Upper lobe of left lung (tissue), 4 donors: ENCODE measurements around the gene MEPE.

Experiments used
- POLR2A ChIP-seq, 4 donors: fragments of 450-650 bp; IDR thresholded peaks; one replicate each; pipeline ENCODE4 v1.5.1; 2016 to 2017; ENCODE audit warnings: antibody characterized with exemption in 4 of 4, mild to moderate bottlenecking in 2 of 4
- TF ChIP-seq, protein P1 (sequence below), 6 experiments: fragments of 450-650 bp in 4 of 6; fragments of 200-600 bp in 2 of 6; sonication (generic) in 2 of 6; IDR thresholded peaks; one replicate each; pipeline ENCODE4 v1.5.1; 2016 to 2019; ENCODE audit warnings: antibody characterized with exemption in 6 of 6

DNA sequence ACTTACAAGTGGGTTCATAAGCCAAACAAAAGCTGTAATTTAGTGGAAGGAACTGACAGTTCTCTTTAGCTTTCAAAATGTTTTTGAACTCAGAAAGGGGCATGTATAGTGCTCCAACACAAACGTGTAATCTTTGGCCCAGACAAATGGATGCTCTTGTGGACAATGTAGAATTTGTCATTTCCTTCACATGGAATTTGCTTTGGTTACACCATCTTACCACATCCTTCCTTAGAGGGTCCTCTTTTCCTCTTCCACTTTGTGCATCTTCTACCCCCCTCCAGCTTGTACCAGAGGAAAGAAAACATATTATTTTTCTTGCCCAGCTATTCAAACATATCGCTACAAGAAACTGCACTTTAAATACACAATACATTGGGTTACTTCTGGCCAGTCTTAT, 42.4 kb downstream of the MEPE start:
- TF ChIP-seq, protein P1, sequence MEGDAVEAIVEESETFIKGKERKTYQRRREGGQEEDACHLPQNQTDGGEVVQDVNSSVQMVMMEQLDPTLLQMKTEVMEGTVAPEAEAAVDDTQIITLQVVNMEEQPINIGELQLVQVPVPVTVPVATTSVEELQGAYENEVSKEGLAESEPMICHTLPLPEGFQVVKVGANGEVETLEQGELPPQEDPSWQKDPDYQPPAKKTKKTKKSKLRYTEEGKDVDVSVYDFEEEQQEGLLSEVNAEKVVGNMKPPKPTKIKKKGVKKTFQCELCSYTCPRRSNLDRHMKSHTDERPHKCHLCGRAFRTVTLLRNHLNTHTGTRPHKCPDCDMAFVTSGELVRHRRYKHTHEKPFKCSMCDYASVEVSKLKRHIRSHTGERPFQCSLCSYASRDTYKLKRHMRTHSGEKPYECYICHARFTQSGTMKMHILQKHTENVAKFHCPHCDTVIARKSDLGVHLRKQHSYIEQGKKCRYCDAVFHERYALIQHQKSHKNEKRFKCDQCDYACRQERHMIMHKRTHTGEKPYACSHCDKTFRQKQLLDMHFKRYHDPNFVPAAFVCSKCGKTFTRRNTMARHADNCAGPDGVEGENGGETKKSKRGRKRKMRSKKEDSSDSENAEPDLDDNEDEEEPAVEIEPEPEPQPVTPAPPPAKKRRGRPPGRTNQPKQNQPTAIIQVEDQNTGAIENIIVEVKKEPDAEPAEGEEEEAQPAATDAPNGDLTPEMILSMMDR (IDR thresholded peaks at IDR 0.05), result no peak
- TF ChIP-seq POLR2A (IDR thresholded peaks at IDR 0.05), result no peak
